Activated T-cell treated with anti-CD3 and anti-CD28 coated beads for 4 hours (primary cell): ENCODE results near the gene ACBD3.

Source experiments
- DNase-seq: peaks from one replicate; pipeline ENCODE4 v3.0.0-alpha.2; 2020

ACBD3 gene

DNA sequence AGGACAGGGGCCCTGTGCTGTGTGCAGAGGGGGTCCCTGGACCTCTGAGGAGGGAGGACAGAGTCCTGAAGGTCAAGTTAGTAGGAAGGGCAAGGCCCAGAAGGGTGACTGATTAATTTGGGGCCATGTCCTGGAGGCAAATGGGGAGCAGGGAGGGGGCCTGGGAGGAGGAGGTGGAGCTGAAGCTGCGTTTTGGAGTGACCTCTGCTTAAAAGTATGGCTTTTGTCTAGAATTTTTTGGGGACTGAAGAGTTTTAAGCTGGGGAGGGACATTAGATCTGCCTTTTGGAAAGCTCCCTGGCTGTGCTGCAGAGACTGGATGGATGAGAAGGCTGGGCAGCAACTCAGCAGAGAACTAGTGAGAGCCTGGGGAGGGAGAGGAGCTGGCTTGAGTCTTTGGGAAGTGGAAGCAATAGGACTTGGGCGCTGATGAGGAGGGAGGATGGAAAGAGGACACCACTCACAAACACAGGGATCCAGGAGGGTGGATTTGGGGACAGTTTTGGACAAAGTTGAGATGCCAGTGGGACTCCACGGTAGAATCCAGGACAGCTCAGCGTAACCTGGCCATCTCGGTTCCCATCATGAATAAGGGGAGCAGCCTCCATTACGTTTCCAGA, 52.9 kb downstream of the ACBD3 start:
- DNase-seq, result no peak

GRCh38 chr1:226132728-226133503, 53.6 kb downstream of the ACBD3 start:
- no peak for DNase-seq

- no peak for DNase-seq
Measured at GRCh38 chr1:226131639-226132038, 54.9 kb downstream of the ACBD3 start.

DNA sequence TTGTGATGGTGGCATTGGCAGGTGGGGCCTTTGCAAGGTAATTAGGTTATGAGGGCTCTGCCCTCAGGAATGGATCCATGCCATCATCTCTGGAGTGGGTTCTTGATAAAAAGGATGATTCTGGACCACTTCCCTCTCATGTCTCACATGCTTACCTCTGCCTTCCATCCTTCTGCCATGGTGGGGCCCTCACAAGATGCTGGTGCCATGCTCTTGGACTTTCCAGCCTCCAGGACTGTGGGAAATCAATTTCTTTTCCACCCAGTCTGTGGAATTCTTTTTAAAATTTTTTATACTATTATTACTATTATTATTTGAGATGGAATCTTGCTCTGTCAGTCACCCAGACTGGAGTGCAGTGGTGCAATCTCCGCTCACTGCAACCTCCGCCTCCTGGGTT, 57.3 kb downstream of the ACBD3 start:
- DNase-seq, result no peak

GRCh38 chr1:226128487-226129075, 58.0 kb downstream of the ACBD3 start:
- DNase-seq, result no peak

GRCh38 chr1:226126824-226127569, 59.5 kb downstream of the ACBD3 start:
- DNase-seq, result no peak

DNA sequence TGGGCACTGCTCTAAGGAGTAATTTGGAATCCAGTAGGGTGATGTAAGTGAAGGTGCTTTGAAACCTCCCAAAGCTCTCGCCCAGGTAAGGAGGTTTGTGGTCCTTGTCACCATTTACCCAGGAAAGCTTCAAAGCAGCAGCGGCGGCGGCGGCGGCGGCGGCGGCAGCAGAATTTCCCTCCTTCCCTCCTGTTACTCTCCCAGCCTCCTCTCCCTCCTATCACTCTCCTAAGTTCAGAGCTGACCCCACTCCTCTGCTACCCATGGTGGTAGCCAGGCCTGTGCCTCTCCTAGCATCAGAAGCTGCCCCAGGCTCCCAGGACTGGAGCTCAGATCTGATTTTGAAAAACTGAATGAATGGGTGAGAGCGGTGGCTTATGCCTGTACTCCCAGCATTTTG, 60.7 kb downstream of the ACBD3 start:
- no peak for DNase-seq

- DNase-seq, result peak; percentile 86
Measured at GRCh38 chr1:226125097-226125630, 61.4 kb downstream of the ACBD3 start.

GRCh38 chr1:226123591-226124471, 62.7 kb downstream of the ACBD3 start:
- no peak for DNase-seq

- no peak for DNase-seq
Measured at GRCh38 chr1:226123212-226123560, 63.4 kb downstream of the ACBD3 start.

DNA sequence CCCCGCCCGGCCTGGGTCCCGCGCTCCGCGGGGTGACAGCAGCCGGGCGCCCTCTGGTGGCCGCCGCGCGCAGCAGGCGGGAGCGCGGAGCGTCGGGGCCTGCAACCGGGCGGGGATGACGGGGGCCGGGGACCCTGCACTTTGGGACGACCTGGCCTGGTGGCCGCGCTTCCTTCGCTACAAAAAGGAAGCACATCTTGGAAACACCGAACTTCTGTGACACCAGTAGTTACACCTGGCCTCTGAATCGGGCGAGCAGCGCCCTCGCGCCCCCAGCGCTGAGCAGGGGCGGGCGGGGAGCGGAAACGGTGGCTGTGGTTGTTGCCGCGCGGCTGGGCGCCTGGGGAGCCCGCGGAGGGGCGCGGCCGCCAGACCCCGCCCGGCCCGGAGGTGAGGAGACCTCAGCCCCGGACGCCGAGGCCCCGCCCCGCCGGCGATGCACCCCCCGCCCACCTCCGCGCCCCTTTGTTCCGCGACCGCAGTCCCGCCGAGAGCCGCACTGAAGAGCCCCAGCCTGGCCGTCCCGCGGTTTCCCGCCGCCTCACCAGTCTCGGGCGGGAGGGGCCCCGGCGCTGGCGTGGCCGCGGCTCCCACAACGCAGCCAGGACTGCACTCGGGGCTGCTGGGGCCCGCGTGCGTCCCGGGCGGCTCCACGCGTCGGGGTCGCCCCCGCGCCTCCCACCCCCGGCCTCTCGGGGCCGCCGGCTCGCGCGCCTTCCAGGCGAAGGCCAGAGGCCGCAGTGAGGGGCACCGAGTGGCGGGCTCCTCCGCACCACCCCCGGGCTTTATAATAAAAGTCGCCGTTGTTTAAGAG, 64.7 kb downstream of the ACBD3 start:
- DNase-seq, result peak; percentile 63

DNA sequence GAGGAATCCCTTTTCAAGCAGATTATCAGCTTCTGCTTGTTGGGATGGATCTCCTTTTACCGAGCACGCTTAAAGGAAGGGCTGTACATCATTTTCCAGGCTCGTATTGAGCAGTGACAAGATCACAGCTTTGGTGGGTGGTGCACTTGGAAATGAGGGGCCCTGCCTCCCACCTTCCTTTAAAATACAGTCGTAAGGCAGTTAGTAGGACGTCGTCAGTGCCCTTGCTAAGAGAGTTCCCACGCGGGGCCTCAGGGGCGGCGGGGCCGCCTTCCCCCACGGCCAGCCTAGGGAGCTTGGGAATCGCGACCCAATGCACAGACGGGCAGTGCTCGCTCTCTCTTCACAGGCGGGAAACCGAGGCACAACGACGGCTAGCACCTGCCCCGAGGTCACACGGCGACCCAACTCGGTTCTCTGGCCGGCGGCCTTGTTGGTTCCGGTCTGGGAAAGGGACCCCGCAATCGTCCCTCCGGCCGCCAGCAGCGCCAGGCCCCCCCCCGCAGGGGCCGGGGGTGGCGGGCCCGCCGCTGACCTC, 65.4 kb downstream of the ACBD3 start:
- no peak for DNase-seq

DNA sequence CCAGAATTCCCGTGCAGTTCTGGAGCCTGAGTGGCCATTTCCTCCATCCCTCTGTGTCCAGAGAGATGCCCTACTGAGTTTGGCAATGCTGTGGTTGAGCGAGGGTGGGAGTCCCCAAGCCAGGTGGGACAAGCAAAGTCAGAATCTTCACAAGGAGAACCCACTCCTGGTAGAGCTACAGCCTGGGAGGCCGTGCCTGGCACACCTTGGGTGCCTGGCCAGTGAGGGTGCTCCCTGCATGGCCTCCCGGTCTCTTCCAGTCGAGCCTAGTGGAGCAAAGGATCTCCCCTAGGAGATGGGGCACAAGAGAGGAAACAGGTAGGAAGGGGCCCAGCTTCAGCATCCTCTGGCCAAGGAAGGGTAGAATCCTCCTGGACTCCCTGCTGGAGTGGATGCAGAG, 66.1 kb downstream of the ACBD3 start:
- DNase-seq, result no peak

DNA sequence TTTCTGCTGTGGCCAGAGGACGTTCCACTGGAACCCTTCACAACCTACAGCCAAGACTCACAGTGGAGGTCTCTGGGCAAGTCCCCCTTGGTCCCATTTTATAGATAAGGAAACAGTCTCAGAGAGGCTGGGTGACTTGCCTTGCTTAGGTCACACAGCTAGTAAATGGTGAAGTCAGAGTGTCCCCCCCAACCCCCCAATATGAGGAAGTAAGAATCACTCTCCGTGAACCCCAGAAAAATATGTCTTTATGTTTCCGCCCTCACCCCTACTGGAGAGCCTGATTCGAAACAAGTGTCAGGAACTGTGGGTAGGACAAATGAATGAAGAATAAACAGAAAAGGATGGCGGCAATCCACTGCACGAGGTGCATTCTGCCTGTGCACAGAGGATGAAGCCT, 67.4 kb downstream of the ACBD3 start:
- DNase-seq, result no peak

GRCh38 chr1:226118357-226118756, 68.2 kb downstream of the ACBD3 start:
- DNase-seq, result no peak

- DNase-seq, result no peak
Measured at GRCh38 chr1:226117330-226117729, 69.2 kb downstream of the ACBD3 start.

DNA sequence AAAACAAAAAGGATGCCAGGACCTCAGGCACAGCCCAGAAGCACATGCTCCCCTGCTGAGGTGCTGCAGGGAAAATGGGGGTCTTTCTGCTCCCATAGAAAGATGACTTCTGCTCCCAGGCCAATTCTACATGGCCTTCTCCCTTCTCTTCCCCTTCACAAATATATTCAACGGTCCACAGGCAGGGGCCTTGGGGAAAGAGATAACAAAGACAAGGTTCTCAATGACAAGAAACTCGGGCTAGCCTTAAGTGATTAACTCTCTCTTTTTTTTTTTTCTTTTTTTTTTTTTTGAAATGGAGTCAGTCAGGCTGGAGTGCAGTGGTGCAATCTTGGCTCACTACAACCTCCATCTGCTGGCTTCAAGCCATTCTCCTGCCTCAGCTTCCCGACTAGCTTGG, 69.9 kb downstream of the ACBD3 start:
- DNase-seq, result no peak

GRCh38 chr1:226112626-226113025, 73.9 kb downstream of the ACBD3 start:
- no peak for DNase-seq

GRCh38 chr1:226111883-226112261, 74.7 kb downstream of the ACBD3 start:
- DNase-seq, result no peak

DNA sequence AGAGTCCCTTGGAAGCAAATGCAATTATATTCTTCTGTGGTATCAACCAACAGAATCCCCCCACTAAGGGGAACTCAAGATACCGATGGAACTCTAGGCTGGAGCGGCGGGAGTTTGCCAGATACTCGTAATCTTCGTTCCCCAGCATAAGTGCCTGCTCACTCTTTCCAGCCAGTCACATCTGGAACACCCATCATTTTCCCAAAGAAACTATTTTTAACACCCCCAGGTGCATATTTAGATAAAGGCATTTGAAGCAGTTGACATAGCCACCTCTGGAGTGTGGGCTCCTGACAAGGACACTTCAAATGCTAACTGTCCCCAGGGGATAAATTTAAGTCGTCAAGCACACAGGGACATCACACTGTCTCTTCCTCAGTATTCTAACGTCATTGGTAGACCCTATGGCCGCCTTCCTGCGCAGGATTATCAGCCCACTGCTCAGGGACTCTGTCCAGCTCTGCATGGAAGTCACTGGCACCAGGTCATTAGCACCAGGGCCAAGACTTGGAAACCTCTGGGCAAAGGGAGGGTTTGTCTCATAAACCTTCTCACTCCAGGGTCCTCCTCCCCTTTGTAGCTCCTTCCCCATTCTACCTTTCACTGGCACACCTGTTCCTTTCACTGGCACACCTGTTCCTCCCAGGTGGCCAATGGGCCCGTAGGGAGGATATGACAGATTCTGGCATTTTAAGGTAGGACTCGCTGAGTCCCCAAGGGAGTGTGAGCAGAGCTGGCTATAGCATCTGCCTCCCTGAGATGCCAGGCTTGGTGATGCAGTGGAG, 75.3 kb downstream of the ACBD3 start:
- no peak for DNase-seq
